Transverse colon (tissue), 4 donors: ENCODE results near the gene RERG. TPM values are rescaled to one million over a fixed set of nuclear protein-coding genes. Genes with fewer than 3 reads are reported as not detected.

Experiments
- DNase-seq: peaks from one replicate; pipeline ENCODE4 v3.0.0-alpha.2; 2019
- H3K27ac ChIP-seq, 4 donors: fragments of 200-600 bp; sonication (generic); 2 replicates each; pipeline ENCODE4 v1.5.1; 2016 to 2018; ENCODE audit warnings: inconsistent platforms in 4 of 4
- H3K27me3 ChIP-seq: fragments of 200-600 bp; sonication (generic); 2 replicates; pipeline ENCODE4 v1.5.1; 2017; ENCODE audit warnings: inconsistent platforms
- H3K36me3 ChIP-seq, 4 donors: fragments of 200-600 bp; sonication (generic); 2 replicates each; pipeline ENCODE4 v1.5.1; 2017 to 2019; ENCODE audit warnings: inconsistent platforms in 4 of 4
- H3K4me1 ChIP-seq, 4 donors: fragments of 200-600 bp; sonication (generic); 2 replicates each; pipeline ENCODE4 v1.5.1; 2017 to 2020; ENCODE audit warnings: inconsistent platforms in 4 of 4
- H3K4me3 ChIP-seq, 4 donors: fragments of 200-600 bp; sonication (generic); 1 replicate in 1 of 4; 2 replicates in 3 of 4; pipeline versions ENCODE4 v1.5.1 to v1.6.1; 2017 to 2019; ENCODE audit warnings: inconsistent platforms in 4 of 4
- H3K9me3 ChIP-seq, 2 donors: fragments of 200-600 bp; sonication (generic); 2 replicates each; pipeline ENCODE4 v1.5.1; 2017 to 2019; ENCODE audit warnings: inconsistent platforms in 2 of 2
- EP300 ChIP-seq: sonication (generic); formaldehyde crosslinking; IDR thresholded peaks from one replicate; pipeline ENCODE4 v1.6.1; 2017; ENCODE audit warnings: antibody characterized with exemption, low read depth
- POLR2A ChIP-seq: fragments of 450-650 bp; IDR thresholded peaks from one replicate; pipeline ENCODE4 v1.6.1; 2016; ENCODE audit warnings: antibody characterized with exemption, mild to moderate bottlenecking, moderate library complexity
- POLR2AphosphoS5 ChIP-seq, 3 donors: sonication (generic); formaldehyde crosslinking; IDR thresholded peaks; one replicate each; pipeline ENCODE4 v1.6.1; 2016; ENCODE audit warnings: antibody characterized with exemption in 3 of 3
- WGBS, 2 donors: methylation state at CpG; one replicate each; pipeline ENCODE4 v1.1.5; 2018; ENCODE audit warnings: low coverage in 1 of 2; 5-methylcytosine and 5-hydroxymethylcytosine counted together
- in situ Hi-C, 4 donors: fragments of 200-750 bp; cut with MboI; loops; one replicate each; pipeline versions ENCODE4 v1.15.0 to v1.15.1; 2017; ENCODE audit warnings: low sequenced_read_pairs in 3 of 4, low pct_ligation_motif_present in 1 of 4, low pct_unique_long_range_greater_than_20kb in 1 of 4
- intact Hi-C: fragments of 100-400 bp; cut with DNase I; formaldehyde crosslinking; loops from one replicate; pipeline ENCODE4 v1.15.1; 2023; ENCODE audit warnings: low total_unique reads
- total RNA-seq, 4 donors: library from RNA; depleted of rRNA; stranded (reverse); fragments of >200 nt; gene quantifications; one replicate each; pipeline ENCODE4 v1.1.0, GENCODE V29; 2016
- TF ChIP-seq, protein P1 (sequence below), 5 experiments: fragments of 200-600 bp in 3 of 5; fragments of 450-650 bp in 2 of 5; sonication (generic) in 3 of 5; IDR thresholded peaks; 1 replicate in 2 of 5; 2 replicates in 3 of 5; pipeline ENCODE4 v1.5.1; 2016 to 2017; ENCODE audit warnings: antibody characterized with exemption in 5 of 5, inconsistent platforms in 3 of 5, mild to moderate bottlenecking in 2 of 5, moderate library complexity in 1 of 5

The RERG gene
- total RNA-seq, 4 donors from 2014 or later, result 3.6 to 12.6 (median 8.6) TPM

DNA sequence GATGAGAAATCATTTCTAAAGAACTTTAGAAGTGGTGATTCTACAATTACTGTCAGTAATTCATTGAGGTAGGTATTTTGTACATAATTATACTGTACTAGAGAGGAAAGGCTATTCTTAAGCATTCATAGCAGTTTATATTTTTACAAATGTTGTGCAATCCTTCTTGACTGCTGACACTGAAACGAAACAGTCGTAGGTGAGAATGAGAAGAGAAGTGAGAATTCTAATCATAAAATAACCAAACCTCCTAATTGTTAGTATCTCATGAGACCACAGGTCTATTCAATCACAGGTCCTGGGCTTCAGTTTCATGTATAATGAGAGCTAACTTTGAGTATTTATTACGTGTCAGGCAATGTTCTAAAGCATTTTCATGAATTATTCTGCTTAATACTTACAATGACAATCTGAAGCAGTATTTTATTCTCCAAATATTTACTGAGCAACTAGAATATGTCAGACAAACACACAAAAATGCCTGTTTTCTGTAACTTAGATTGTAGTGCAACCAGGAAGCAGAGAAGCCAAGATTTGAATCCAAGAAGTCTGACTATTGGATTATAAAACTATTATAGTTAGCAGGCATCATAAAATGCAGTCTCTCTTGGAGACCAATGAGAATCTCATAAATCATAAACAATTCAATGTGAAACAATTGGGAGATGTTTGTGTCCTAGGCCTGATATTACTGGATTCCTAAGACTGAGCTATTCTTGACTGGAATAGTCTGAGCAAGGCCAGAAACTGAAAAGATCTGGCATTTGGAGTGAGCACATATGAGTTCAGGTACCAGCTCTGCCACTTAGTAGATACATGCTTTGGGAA, 24.3 kb downstream of the RERG start:
- in situ Hi-C loops, result no loop called here
- Histone ChIP-seq H3K9me3 (no peaks in the 10 kb centered on the region), H3K4me1 (peaks cover 11 to 31% (median 17%) of the 10 kb centered on the region in 4 donors), H3K27ac (peak overlapping the region; percentile 40 to 71 (median 62)), H3K4me3 (no peak overlapping the region), H3K27me3 (no peaks in the 10 kb centered on the region), H3K36me3 (no peaks in the 10 kb centered on the region)
- 50 to 54% methylated on average over 3 of the region's 3 CpGs for WGBS, 2 donors
- DNase-seq, result no peak
- intact Hi-C loops, result no loop called here
- TF ChIP-seq POLR2AphosphoS5 (IDR thresholded peaks at IDR 0.05) (no peak), EP300 (no peak), POLR2A (no peak)
- TF ChIP-seq, protein P1, sequence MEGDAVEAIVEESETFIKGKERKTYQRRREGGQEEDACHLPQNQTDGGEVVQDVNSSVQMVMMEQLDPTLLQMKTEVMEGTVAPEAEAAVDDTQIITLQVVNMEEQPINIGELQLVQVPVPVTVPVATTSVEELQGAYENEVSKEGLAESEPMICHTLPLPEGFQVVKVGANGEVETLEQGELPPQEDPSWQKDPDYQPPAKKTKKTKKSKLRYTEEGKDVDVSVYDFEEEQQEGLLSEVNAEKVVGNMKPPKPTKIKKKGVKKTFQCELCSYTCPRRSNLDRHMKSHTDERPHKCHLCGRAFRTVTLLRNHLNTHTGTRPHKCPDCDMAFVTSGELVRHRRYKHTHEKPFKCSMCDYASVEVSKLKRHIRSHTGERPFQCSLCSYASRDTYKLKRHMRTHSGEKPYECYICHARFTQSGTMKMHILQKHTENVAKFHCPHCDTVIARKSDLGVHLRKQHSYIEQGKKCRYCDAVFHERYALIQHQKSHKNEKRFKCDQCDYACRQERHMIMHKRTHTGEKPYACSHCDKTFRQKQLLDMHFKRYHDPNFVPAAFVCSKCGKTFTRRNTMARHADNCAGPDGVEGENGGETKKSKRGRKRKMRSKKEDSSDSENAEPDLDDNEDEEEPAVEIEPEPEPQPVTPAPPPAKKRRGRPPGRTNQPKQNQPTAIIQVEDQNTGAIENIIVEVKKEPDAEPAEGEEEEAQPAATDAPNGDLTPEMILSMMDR (IDR thresholded peaks at IDR 0.05), result no peak

DNA sequence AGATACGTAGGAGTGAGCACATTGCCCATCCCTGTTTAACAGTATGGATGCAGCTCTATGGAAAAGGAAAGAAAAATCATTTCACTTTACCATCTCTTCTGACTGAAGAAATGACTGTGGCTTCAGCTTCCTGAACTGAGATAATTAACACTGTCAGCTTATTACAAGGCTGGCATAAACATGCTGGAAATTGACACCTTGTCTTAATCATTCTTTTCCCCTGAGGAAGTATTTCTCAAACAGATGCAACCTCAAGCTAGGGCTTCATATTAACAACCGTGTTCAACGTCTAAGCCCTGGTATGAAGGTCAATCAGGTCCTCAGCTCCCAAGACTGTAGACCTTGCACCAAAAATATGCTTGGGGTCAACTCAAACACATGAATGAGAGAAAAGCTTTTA, 25.0 kb downstream of the RERG start:
- 63 to 68% methylated on average over 3 of the region's 3 CpGs for WGBS, 2 donors

DNA sequence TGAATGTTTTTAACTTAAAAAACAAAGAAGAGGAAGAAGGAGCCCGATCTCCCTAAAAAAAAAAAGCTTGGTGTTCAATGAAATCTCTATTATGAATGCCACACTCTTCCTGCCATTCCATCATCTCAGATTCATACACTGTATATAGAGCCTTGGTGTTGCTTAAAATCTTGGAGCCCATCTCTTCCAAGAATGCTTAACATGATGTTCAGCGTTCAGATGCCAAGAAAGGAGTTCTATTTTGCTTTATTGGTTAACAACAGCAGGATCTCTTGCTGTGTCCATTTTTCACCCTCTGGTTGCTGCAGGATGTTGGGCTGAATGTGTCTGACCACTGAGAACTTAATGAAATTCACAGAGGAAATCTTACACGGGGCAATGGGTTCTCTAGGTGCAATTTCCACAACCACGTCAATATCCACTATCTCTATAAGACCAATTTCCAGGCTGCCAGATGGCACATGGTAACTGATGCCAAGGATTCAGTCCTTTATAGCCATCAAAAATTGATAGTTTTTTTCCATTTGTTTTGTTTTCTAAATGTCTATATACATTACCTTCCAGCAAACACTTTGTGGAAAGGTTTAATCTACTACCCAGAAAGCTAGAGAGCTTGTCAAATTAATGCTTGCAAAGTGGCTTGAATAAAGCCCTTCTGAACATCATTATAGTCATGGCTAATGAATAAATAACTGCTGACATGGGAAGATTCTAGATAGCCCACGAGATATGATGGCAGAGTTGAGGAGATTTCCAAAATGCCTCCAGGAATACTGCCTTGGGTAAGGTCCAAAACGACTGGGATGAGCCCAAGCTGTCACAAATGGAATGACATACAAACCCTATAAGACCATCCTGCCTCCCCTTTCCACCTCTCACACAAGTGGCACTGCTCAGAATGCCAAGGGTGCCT, 26.5 kb downstream of the RERG start:
- whole genome bisulfite sequencing, 2 donors, result 52% methylated on average over 3 to 6 of the region's 6 CpGs
- no peaks in the 10 kb centered on the region for H3K9me3 ChIP-seq
- peak overlapping the region; percentile 28 to 71 (median 50) for H3K27ac ChIP-seq
- no peak overlapping the region for H3K4me3 ChIP-seq
- H3K4me1 ChIP-seq, result peaks cover 10 to 31% (median 16%) of the 10 kb centered on the region in 4 donors
- intact Hi-C loops, result no loop called here
- no peaks in the 10 kb centered on the region for H3K36me3 ChIP-seq
- no peak for DNase-seq
- in situ Hi-C loops, result no loop called here
- TF ChIP-seq, protein P1 (IDR thresholded peaks at IDR 0.05), result no peak
- TF ChIP-seq POLR2AphosphoS5 (IDR thresholded peaks at IDR 0.05) (no peak), POLR2A (no peak), EP300 (no peak)
- no peaks in the 10 kb centered on the region for H3K27me3 ChIP-seq

More for the DNA sequence above, 25.0 kb downstream of the RERG start:
- TF ChIP-seq, protein P1 (IDR thresholded peaks at IDR 0.05), result no peak
- no peak for TF ChIP-seq POLR2A
- peak overlapping the region; percentile 36 to 71 (median 53) for H3K27ac ChIP-seq
- in situ Hi-C loops (no loop called here), intact Hi-C loops (no loop called here)
- no peaks in the 10 kb centered on the region for H3K27me3 ChIP-seq
- no peak for DNase-seq
- no peaks in the 10 kb centered on the region for H3K9me3 ChIP-seq
- H3K4me1 ChIP-seq, result peaks cover 11 to 31% (median 17%) of the 10 kb centered on the region in 4 donors
- no peaks in the 10 kb centered on the region for H3K36me3 ChIP-seq
- no peak overlapping the region for H3K4me3 ChIP-seq

DNA sequence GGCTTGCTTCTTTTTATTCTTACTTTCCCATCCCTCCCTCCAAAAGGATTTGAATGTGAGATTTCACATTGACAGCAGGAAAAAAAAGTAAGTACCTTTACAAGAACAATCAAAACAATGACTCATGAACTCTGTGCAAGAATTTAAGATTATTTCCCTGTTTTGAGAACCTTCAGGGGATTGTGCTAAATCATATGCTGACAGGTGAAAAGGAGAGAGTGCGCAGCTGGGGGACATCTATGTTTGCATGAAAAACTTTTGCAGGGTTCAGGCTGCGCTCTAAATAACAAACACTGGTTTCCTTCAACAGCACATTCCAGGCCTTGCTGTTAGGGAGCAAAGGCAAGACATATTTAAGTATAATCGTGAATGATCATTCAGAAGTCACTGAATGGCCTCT, 27.3 kb downstream of the RERG start:
- WGBS, 2 donors, result 39 to 52% methylated on average over 3 of the region's 3 CpGs
- intact Hi-C loops (no loop called here), in situ Hi-C loops (no loop called here)
- H3K4me3 ChIP-seq, result no peak overlapping the region
- DNase-seq, result no peak
- H3K4me1 ChIP-seq, result peaks cover 10 to 31% (median 16%) of the 10 kb centered on the region in 4 donors
- no peaks in the 10 kb centered on the region for H3K36me3 ChIP-seq
- H3K27me3 ChIP-seq, result no peaks in the 10 kb centered on the region
- no peaks in the 10 kb centered on the region for H3K9me3 ChIP-seq
- no peak for TF ChIP-seq POLR2A
- TF ChIP-seq EP300, result no peak
- TF ChIP-seq POLR2AphosphoS5 (IDR thresholded peaks at IDR 0.05), result peak in 2 of 3 donors; percentile 13 to 40
- TF ChIP-seq, protein P1 (IDR thresholded peaks at IDR 0.05), result no peak
- H3K27ac ChIP-seq, result peak overlapping the region; percentile 28 to 71 (median 50)
